HEK293 (cell line): ENCODE results near the gene FZR1.

Experiments
- CTCF ChIP-seq: fragments of 450-650 bp; formaldehyde crosslinking; IDR thresholded peaks from 2 replicates; pipeline ENCODE4 v1.5.1; 2016; ENCODE audit warnings: missing biosample characterization, missing genetic modification characterization
- FEZF1 ChIP-seq: fragments of 450-650 bp; formaldehyde crosslinking; IDR thresholded peaks from 2 replicates; pipeline ENCODE4 v1.5.1; 2016; ENCODE audit warnings: missing biosample characterization, missing genetic modification characterization
- GFI1B ChIP-seq: fragments of 450-650 bp; formaldehyde crosslinking; IDR thresholded peaks from 2 replicates; pipeline ENCODE4 v1.5.1; 2016; ENCODE audit warnings: missing biosample characterization, missing genetic modification characterization
- GLI4 ChIP-seq: fragments of 450-650 bp; formaldehyde crosslinking; IDR thresholded peaks from 2 replicates; pipeline ENCODE4 v1.5.1; 2016; ENCODE audit warnings: missing biosample characterization, missing genetic modification characterization
- KLF8 ChIP-seq: fragments of 450-650 bp; formaldehyde crosslinking; IDR thresholded peaks from 2 replicates; pipeline ENCODE4 v1.5.1; 2016; ENCODE audit warnings: missing biosample characterization, missing genetic modification characterization
- PATZ1 ChIP-seq: fragments of 450-650 bp; formaldehyde crosslinking; IDR thresholded peaks from 2 replicates; pipeline ENCODE4 v1.5.1; 2016; ENCODE audit warnings: missing biosample characterization, missing genetic modification characterization
- REPIN1 ChIP-seq: fragments of 450-650 bp; formaldehyde crosslinking; IDR thresholded peaks from 2 replicates; pipeline ENCODE4 v1.5.1; 2017; ENCODE audit warnings: missing biosample characterization, missing genetic modification characterization, low read depth
- SCRT1 ChIP-seq: fragments of 450-650 bp; formaldehyde crosslinking; IDR thresholded peaks from 2 replicates; pipeline ENCODE4 v1.5.1; 2016; ENCODE audit warnings: missing biosample characterization, missing genetic modification characterization, borderline replicate concordance
- ZFP37 ChIP-seq: fragments of 450-650 bp; formaldehyde crosslinking; IDR thresholded peaks from 2 replicates; pipeline ENCODE4 v1.5.1; 2016; ENCODE audit warnings: missing biosample characterization, missing genetic modification characterization
- ZNF112 ChIP-seq: fragments of 450-650 bp; formaldehyde crosslinking; IDR thresholded peaks from 2 replicates; pipeline ENCODE4 v1.5.0; 2017; ENCODE audit warnings: missing biosample characterization, missing genetic modification characterization
- ZNF132 ChIP-seq: fragments of 450-650 bp; formaldehyde crosslinking; IDR thresholded peaks from 2 replicates; pipeline ENCODE4 v1.5.1; 2017; ENCODE audit warnings: missing biosample characterization, missing genetic modification characterization, borderline replicate concordance
- ZNF140 ChIP-seq: fragments of 450-650 bp; formaldehyde crosslinking; IDR thresholded peaks from 2 replicates; pipeline ENCODE4 v1.5.1; 2016; ENCODE audit warnings: missing biosample characterization, missing genetic modification characterization
- ZNF157 ChIP-seq: fragments of 450-650 bp; formaldehyde crosslinking; IDR thresholded peaks from 2 replicates; pipeline ENCODE4 v1.5.1; 2016; ENCODE audit warnings: missing biosample characterization, missing genetic modification characterization
- ZNF2 ChIP-seq: fragments of 450-650 bp; formaldehyde crosslinking; IDR thresholded peaks from 2 replicates; pipeline ENCODE4 v1.5.1; 2016; ENCODE audit warnings: missing biosample characterization, missing genetic modification characterization
- ZNF214 ChIP-seq: fragments of 450-650 bp; formaldehyde crosslinking; IDR thresholded peaks from 2 replicates; pipeline ENCODE4 v1.5.1; 2017; ENCODE audit warnings: missing biosample characterization, mild to moderate bottlenecking, missing genetic modification characterization, borderline replicate concordance
- ZNF266 ChIP-seq: fragments of 450-650 bp; formaldehyde crosslinking; IDR thresholded peaks from 2 replicates; pipeline ENCODE4 v1.5.1; 2016; ENCODE audit warnings: missing biosample characterization, missing genetic modification characterization, low read depth
- ZNF280C ChIP-seq: fragments of 450-650 bp; formaldehyde crosslinking; IDR thresholded peaks from 2 replicates; pipeline ENCODE4 v1.5.1; 2016; ENCODE audit warnings: missing biosample characterization, missing genetic modification characterization
- ZNF292 ChIP-seq: fragments of 450-650 bp; formaldehyde crosslinking; IDR thresholded peaks from 2 replicates; pipeline ENCODE4 v1.5.1; 2016; ENCODE audit warnings: low read depth, missing biosample characterization, missing genetic modification characterization, borderline replicate concordance
- ZNF302 ChIP-seq: fragments of 450-650 bp; formaldehyde crosslinking; IDR thresholded peaks from 2 replicates; pipeline ENCODE4 v1.5.1; 2016; ENCODE audit warnings: missing biosample characterization, missing genetic modification characterization, low read depth
- ZNF37A ChIP-seq: fragments of 450-650 bp; IDR thresholded peaks from 2 replicates; pipeline ENCODE4 v1.5.1; 2018; ENCODE audit warnings: missing biosample characterization, missing genetic modification characterization
- ZNF404 ChIP-seq: fragments of 450-650 bp; formaldehyde crosslinking; IDR thresholded peaks from 2 replicates; pipeline ENCODE4 v1.5.1; 2017; ENCODE audit warnings: missing biosample characterization, missing genetic modification characterization
- ZNF423 ChIP-seq: fragments of 450-650 bp; formaldehyde crosslinking; IDR thresholded peaks from 2 replicates; pipeline ENCODE4 v1.5.1; 2016; ENCODE audit warnings: missing biosample characterization, missing genetic modification characterization
- ZNF449 ChIP-seq: fragments of 450-650 bp; formaldehyde crosslinking; IDR thresholded peaks from 2 replicates; pipeline ENCODE4 v1.5.1; 2017; ENCODE audit warnings: missing biosample characterization, mild to moderate bottlenecking, missing genetic modification characterization, moderate library complexity
- ZNF48 ChIP-seq: fragments of 450-650 bp; formaldehyde crosslinking; IDR thresholded peaks from 2 replicates; pipeline ENCODE4 v1.5.1; 2016; ENCODE audit warnings: missing biosample characterization, missing genetic modification characterization
- ZNF488 ChIP-seq: fragments of 450-650 bp; formaldehyde crosslinking; IDR thresholded peaks from 2 replicates; pipeline ENCODE4 v1.5.1; 2016; ENCODE audit warnings: missing biosample characterization, missing genetic modification characterization
- ZNF501 ChIP-seq: fragments of 450-650 bp; formaldehyde crosslinking; IDR thresholded peaks from 2 replicates; pipeline ENCODE4 v1.5.1; 2016; ENCODE audit warnings: missing biosample characterization, missing genetic modification characterization
- ZNF623 ChIP-seq: fragments of 450-650 bp; formaldehyde crosslinking; IDR thresholded peaks from 2 replicates; pipeline ENCODE4 v1.5.1; 2016; ENCODE audit warnings: missing biosample characterization, missing genetic modification characterization
- ZNF629 ChIP-seq: fragments of 450-650 bp; formaldehyde crosslinking; IDR thresholded peaks from 2 replicates; pipeline ENCODE4 v1.5.1; 2017; ENCODE audit warnings: missing biosample characterization, missing genetic modification characterization
- ZNF670 ChIP-seq: fragments of 450-650 bp; formaldehyde crosslinking; IDR thresholded peaks from 2 replicates; pipeline ENCODE4 v1.5.1; 2016; ENCODE audit warnings: missing biosample characterization, missing genetic modification characterization, low read depth
- ZNF677 ChIP-seq: fragments of 450-650 bp; IDR thresholded peaks from 2 replicates; pipeline ENCODE4 v1.5.0; 2018; ENCODE audit warnings: missing biosample characterization, mild to moderate bottlenecking, missing genetic modification characterization, moderate library complexity
- ZNF776 ChIP-seq: fragments of 450-650 bp; formaldehyde crosslinking; IDR thresholded peaks from 2 replicates; pipeline ENCODE4 v1.5.0; 2017; ENCODE audit warnings: missing biosample characterization, missing genetic modification characterization, borderline replicate concordance
- ZNF777 ChIP-seq: fragments of 450-650 bp; formaldehyde crosslinking; IDR thresholded peaks from 2 replicates; pipeline ENCODE4 v1.5.1; 2017; ENCODE audit warnings: missing biosample characterization, missing genetic modification characterization, borderline replicate concordance
- ZSCAN30 ChIP-seq: fragments of 450-650 bp; IDR thresholded peaks from 2 replicates; pipeline ENCODE4 v1.5.1; 2018; ENCODE audit warnings: missing biosample characterization, mild to moderate bottlenecking, missing genetic modification characterization, moderate library complexity

The FZR1 gene

GRCh38 chr19:3544742-3545668, 38.9 kb downstream of the FZR1 start (continued):
- no peak for TF ChIP-seq REPIN1
- TF ChIP-seq GFI1B (tag by site-specific recombination) = no peak
- no peak for TF ChIP-seq ZNF48 (tag by site-specific recombination)
- TF ChIP-seq ZNF404 (tag by site-specific recombination) = no peak
- no peak for TF ChIP-seq ZNF132 (tag by site-specific recombination)
- peak; percentile 60 for TF ChIP-seq KLF8
- TF ChIP-seq ZNF214 (tag by site-specific recombination) = no peak
- TF ChIP-seq FEZF1 (tag by site-specific recombination) = no peak
- TF ChIP-seq ZNF449 (tag by site-specific recombination) = no peak
- TF ChIP-seq ZNF488 = no peak
- TF ChIP-seq ZSCAN30 = no peak
- TF ChIP-seq CTCF (tag by site-specific recombination) = peak; percentile 96
- no peak for TF ChIP-seq ZNF280C
- no peak for TF ChIP-seq ZNF140
- TF ChIP-seq ZFP37 (tag by site-specific recombination) = 0 out of 2 replicates have a peak, but pooled peaks have one; percentile 30
- TF ChIP-seq ZNF112 (tag by site-specific recombination) = no peak
- TF ChIP-seq SCRT1 (tag by site-specific recombination) = no peak
- TF ChIP-seq ZNF776 (tag by site-specific recombination) = no peak
- no peak for TF ChIP-seq ZNF266 (tag by site-specific recombination)
- TF ChIP-seq GLI4 (tag by site-specific recombination) = no peak
- TF ChIP-seq ZNF777 = no peak
- peak; percentile 88; the same call in 1 of the 2 replicates for TF ChIP-seq ZNF2
- no peak for TF ChIP-seq ZNF670 (tag by site-specific recombination)
- TF ChIP-seq ZNF37A = no peak
- TF ChIP-seq ZNF629 (tag by site-specific recombination) = peak; percentile 36; the same call in 1 of the 2 replicates
- no peak for TF ChIP-seq ZNF423 (tag by site-specific recombination)
- TF ChIP-seq ZNF677 (tag by site-specific recombination) = no peak
- TF ChIP-seq ZNF157 (tag by site-specific recombination) = no peak
- peak; percentile 87 for TF ChIP-seq ZNF623
- TF ChIP-seq PATZ1 = peak; percentile 88
- no peak for TF ChIP-seq ZNF501 (tag by site-specific recombination)
- TF ChIP-seq ZNF302 (tag by site-specific recombination) = no peak
- TF ChIP-seq ZNF292 (tag by site-specific recombination) = no peak
